GM12891 (cell line): ENCODE measurements around the gene SUN5.

Experiments
- PAX5 ChIP-seq: IDR thresholded peaks from 2 replicates; pipeline ENCODE4 v1.6.1; 2011; ENCODE audit warnings: low read length, moderate library complexity, mild to moderate bottlenecking; ENCODE audit not compliant: insufficient read depth, severe bottlenecking
- POLR2A ChIP-seq: IDR thresholded peaks from 2 replicates; pipeline ENCODE4 v1.6.1; 2011; ENCODE audit warnings: low read depth, low read length, control low read depth
- POLR2AphosphoS5 ChIP-seq: IDR thresholded peaks from 2 replicates; pipeline ENCODE4 v1.6.1; 2011; ENCODE audit warnings: low read depth, low read length, control low read depth
- POU2F2 ChIP-seq: IDR thresholded peaks from 2 replicates; pipeline ENCODE4 v1.6.1; 2011; ENCODE audit warnings: low read depth, mild to moderate bottlenecking, control low read depth, low read length, moderate library complexity
- SPI1 ChIP-seq: IDR thresholded peaks from 2 replicates; pipeline ENCODE4 v1.6.1; 2011; ENCODE audit warnings: low read depth, low read length, control low read depth
- TAF1 ChIP-seq: IDR thresholded peaks from 2 replicates; pipeline ENCODE4 v1.6.1; 2011; ENCODE audit warnings: low read depth, low read length, control low read depth

GRCh38 chr20:32973077-32973717 is 31.0 kb downstream of the SUN5 start:
- TF ChIP-seq POLR2A (no peak), POLR2AphosphoS5 (no peak), SPI1 (no peak), TAF1 (no peak), POU2F2 (no peak), PAX5 (no peak)
